GM23338 (cell line): ENCODE data around the gene ITGB5.

ENCODE experiments used
- CREB1 ChIP-seq: fragments of 250-450 bp; sonication (Bioruptor Pico); IDR thresholded peaks from 2 replicates; pipeline ENCODE4 v1.5.0; 2020; ENCODE audit warnings: low read depth, mild to moderate bottlenecking, moderate library complexity
- CTCF ChIP-seq, 2 experiments: fragments of 200-600 bp in 1 of 2; sonication (generic) in 1 of 2; conservative IDR thresholded peaks; 2 replicates each; pipeline versions ENCODE4 v1.5.1 to v1.6.1; 2016 to 2017; ENCODE audit warnings: antibody characterized with exemption in 2 of 2, low read depth in 2 of 2, mild to moderate bottlenecking in 2 of 2, moderate library complexity in 1 of 2
- ETS1 ChIP-seq: IDR thresholded peaks from 2 replicates; pipeline ENCODE4 v1.6.1; 2016; ENCODE audit warnings: antibody characterized with exemption
- EZH2 ChIP-seq: fragments of 200-600 bp; sonication (generic); IDR thresholded peaks from one replicate; pipeline ENCODE4 v1.8.0; 2017; ENCODE audit warnings: antibody characterized with exemption, mild to moderate bottlenecking, low read depth; ENCODE audit not compliant: unreplicated experiment
- EZH2phosphoT487 ChIP-seq: fragments of 200-600 bp; sonication (generic); IDR thresholded peaks from one replicate; pipeline ENCODE4 v1.8.1; 2018; ENCODE audit warnings: antibody characterized with exemption; ENCODE audit not compliant: unreplicated experiment
- JUNB ChIP-seq: IDR thresholded peaks from one replicate; pipeline ENCODE4 v1.6.1; 2016; ENCODE audit warnings: antibody characterized with exemption; ENCODE audit not compliant: unreplicated experiment
- NANOG ChIP-seq: IDR thresholded peaks from 2 replicates; pipeline ENCODE4 v1.6.1; 2016; ENCODE audit warnings: antibody characterized with exemption, borderline replicate concordance
- POLR2AphosphoS5 ChIP-seq: IDR thresholded peaks from 2 replicates; pipeline ENCODE4 v1.6.1; 2016; ENCODE audit warnings: antibody characterized with exemption, low read depth
- ZNF331 ChIP-seq: fragments of 250-450 bp; sonication (Bioruptor Pico); IDR thresholded peaks from 2 replicates; pipeline ENCODE4 v1.5.0; 2020; ENCODE audit warnings: low read depth, mild to moderate bottlenecking, moderate library complexity
- TF ChIP-seq, protein P1 (sequence below): IDR thresholded peaks from one replicate; pipeline ENCODE4 v1.6.1; 2018; ENCODE audit warnings: antibody characterized with exemption; ENCODE audit not compliant: unreplicated experiment

- TF ChIP-seq CTCF (conservative IDR thresholded peaks at IDR 0.05; ENCODE audit: low read depth in 2 of 2) (no peak), EZH2 (no peak), POLR2AphosphoS5 (no peak), JUNB (no peak), EZH2phosphoT487 (no peak), CREB1 (CRISPR knock-in tag) (no peak), NANOG (no peak), ZNF331 (CRISPR knock-in tag) (no peak), ETS1 (no peak)
- TF ChIP-seq, protein P1, sequence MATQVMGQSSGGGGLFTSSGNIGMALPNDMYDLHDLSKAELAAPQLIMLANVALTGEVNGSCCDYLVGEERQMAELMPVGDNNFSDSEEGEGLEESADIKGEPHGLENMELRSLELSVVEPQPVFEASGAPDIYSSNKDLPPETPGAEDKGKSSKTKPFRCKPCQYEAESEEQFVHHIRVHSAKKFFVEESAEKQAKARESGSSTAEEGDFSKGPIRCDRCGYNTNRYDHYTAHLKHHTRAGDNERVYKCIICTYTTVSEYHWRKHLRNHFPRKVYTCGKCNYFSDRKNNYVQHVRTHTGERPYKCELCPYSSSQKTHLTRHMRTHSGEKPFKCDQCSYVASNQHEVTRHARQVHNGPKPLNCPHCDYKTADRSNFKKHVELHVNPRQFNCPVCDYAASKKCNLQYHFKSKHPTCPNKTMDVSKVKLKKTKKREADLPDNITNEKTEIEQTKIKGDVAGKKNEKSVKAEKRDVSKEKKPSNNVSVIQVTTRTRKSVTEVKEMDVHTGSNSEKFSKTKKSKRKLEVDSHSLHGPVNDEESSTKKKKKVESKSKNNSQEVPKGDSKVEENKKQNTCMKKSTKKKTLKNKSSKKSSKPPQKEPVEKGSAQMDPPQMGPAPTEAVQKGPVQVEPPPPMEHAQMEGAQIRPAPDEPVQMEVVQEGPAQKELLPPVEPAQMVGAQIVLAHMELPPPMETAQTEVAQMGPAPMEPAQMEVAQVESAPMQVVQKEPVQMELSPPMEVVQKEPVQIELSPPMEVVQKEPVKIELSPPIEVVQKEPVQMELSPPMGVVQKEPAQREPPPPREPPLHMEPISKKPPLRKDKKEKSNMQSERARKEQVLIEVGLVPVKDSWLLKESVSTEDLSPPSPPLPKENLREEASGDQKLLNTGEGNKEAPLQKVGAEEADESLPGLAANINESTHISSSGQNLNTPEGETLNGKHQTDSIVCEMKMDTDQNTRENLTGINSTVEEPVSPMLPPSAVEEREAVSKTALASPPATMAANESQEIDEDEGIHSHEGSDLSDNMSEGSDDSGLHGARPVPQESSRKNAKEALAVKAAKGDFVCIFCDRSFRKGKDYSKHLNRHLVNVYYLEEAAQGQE = no peak
Measured at GRCh38 chr3:124903896-124904834, 17.0 kb upstream of the ITGB5 start.
